ENCODE measurements around the gene C11orf58.

The C11orf58 gene

GRCh38 chr11:16779436-16779835 is 41.0 kb downstream of the C11orf58 start:
- H3K27me3 ChIP-seq (ENCODE audit: control insufficient read depth, insufficient read depth, low read length) = peaks cover under 1% of the 10 kb centered on the region
- H3K4me3 ChIP-seq (ENCODE audit: low read length) = no peak overlapping the region
- H3K4me2 ChIP-seq (ENCODE audit: low read length) = no peak overlapping the region
- no peak overlapping the region for H3K9ac ChIP-seq (ENCODE audit: low read depth, low read length)
- no peaks in the 10 kb centered on the region for H3K9me3 ChIP-seq (replicated peaks; ENCODE audit: low read length)
- H3K36me3 ChIP-seq (ENCODE audit: insufficient read depth, low read length) = no peaks in the 10 kb centered on the region
- H3K4me1 ChIP-seq (ENCODE audit: control insufficient read depth, insufficient read depth, low read length) = no peaks in the 10 kb centered on the region

- H3K36me3 ChIP-seq (ENCODE audit: insufficient read depth, low read length) = no peaks in the 10 kb centered on the region
- H3K4me2 ChIP-seq (ENCODE audit: low read length) = no peak overlapping the region
- H3K4me3 ChIP-seq (ENCODE audit: low read length) = no peak overlapping the region
- no peak overlapping the region for H3K9ac ChIP-seq (ENCODE audit: low read depth, low read length)
- no peaks in the 10 kb centered on the region for H3K4me1 ChIP-seq (ENCODE audit: control insufficient read depth, insufficient read depth, low read length)
- H3K27me3 ChIP-seq (ENCODE audit: control insufficient read depth, insufficient read depth, low read length) = no peaks in the 10 kb centered on the region
- no peaks in the 10 kb centered on the region for H3K9me3 ChIP-seq (replicated peaks; ENCODE audit: low read length)
These were observed 41.7 kb downstream of the C11orf58 start for GRCh38 chr11:16780146-16780545.

- H3K36me3 ChIP-seq (ENCODE audit: insufficient read depth, low read length) = no peaks in the 10 kb centered on the region
- no peak overlapping the region for H3K4me2 ChIP-seq (ENCODE audit: low read length)
- no peak overlapping the region for H3K9ac ChIP-seq (ENCODE audit: low read depth, low read length)
- no peaks in the 10 kb centered on the region for H3K27me3 ChIP-seq (ENCODE audit: control insufficient read depth, insufficient read depth, low read length)
- H3K4me3 ChIP-seq (ENCODE audit: low read length) = no peak overlapping the region
- H3K4me1 ChIP-seq (ENCODE audit: control insufficient read depth, insufficient read depth, low read length) = peaks cover 4% of the 10 kb centered on the region
- H3K9me3 ChIP-seq (replicated peaks; ENCODE audit: low read length) = no peaks in the 10 kb centered on the region
These were observed 42.5 kb downstream of the C11orf58 start for GRCh38 chr11:16780698-16781550.

GRCh38 chr11:16781936-16782919 is 43.8 kb downstream of the C11orf58 start:
- Histone ChIP-seq H3K36me3 (ENCODE audit: insufficient read depth, low read length) (no peaks in the 10 kb centered on the region), H3K4me2 (ENCODE audit: low read length) (no peak overlapping the region), H3K4me3 (ENCODE audit: low read length) (no peak overlapping the region), H3K9me3 (replicated peaks; ENCODE audit: low read length) (no peaks in the 10 kb centered on the region), H3K4me1 (ENCODE audit: control insufficient read depth, insufficient read depth, low read length) (peaks cover 8% of the 10 kb centered on the region), H3K9ac (ENCODE audit: low read depth, low read length) (no peak overlapping the region), H3K27me3 (ENCODE audit: control insufficient read depth, insufficient read depth, low read length) (no peaks in the 10 kb centered on the region)

GRCh38 chr11:16783321-16783801 is 44.9 kb downstream of the C11orf58 start:
- no peaks in the 10 kb centered on the region for H3K36me3 ChIP-seq (ENCODE audit: insufficient read depth, low read length)
- H3K9me3 ChIP-seq (replicated peaks; ENCODE audit: low read length) = no peaks in the 10 kb centered on the region
- no peaks in the 10 kb centered on the region for H3K27me3 ChIP-seq (ENCODE audit: control insufficient read depth, insufficient read depth, low read length)
- no peak overlapping the region for H3K9ac ChIP-seq (ENCODE audit: low read depth, low read length)
- H3K4me3 ChIP-seq (ENCODE audit: low read length) = no peak overlapping the region
- peaks cover 18% of the 10 kb centered on the region for H3K4me1 ChIP-seq (ENCODE audit: control insufficient read depth, insufficient read depth, low read length)
- H3K4me2 ChIP-seq (ENCODE audit: low read length) = no peak overlapping the region

GRCh38 chr11:16784097-16784496 is 45.6 kb downstream of the C11orf58 start:
- H3K4me3 ChIP-seq (ENCODE audit: low read length) = no peak overlapping the region
- H3K4me2 ChIP-seq (ENCODE audit: low read length) = no peak overlapping the region
- H3K27me3 ChIP-seq (ENCODE audit: control insufficient read depth, insufficient read depth, low read length) = no peaks in the 10 kb centered on the region
- H3K9ac ChIP-seq (ENCODE audit: low read depth, low read length) = no peak overlapping the region
- no peaks in the 10 kb centered on the region for H3K36me3 ChIP-seq (ENCODE audit: insufficient read depth, low read length)
- H3K9me3 ChIP-seq (replicated peaks; ENCODE audit: low read length) = no peaks in the 10 kb centered on the region
- H3K4me1 ChIP-seq (ENCODE audit: control insufficient read depth, insufficient read depth, low read length) = peaks cover 26% of the 10 kb centered on the region

GRCh38 chr11:16784666-16785065 is 46.2 kb downstream of the C11orf58 start:
- Histone ChIP-seq H3K9me3 (replicated peaks; ENCODE audit: low read length) (no peaks in the 10 kb centered on the region), H3K4me2 (ENCODE audit: low read length) (no peak overlapping the region), H3K27me3 (ENCODE audit: control insufficient read depth, insufficient read depth, low read length) (no peaks in the 10 kb centered on the region), H3K9ac (ENCODE audit: low read depth, low read length) (no peak overlapping the region), H3K4me3 (ENCODE audit: low read length) (no peak overlapping the region), H3K36me3 (ENCODE audit: insufficient read depth, low read length) (no peaks in the 10 kb centered on the region), H3K4me1 (ENCODE audit: control insufficient read depth, insufficient read depth, low read length) (peaks cover 31% of the 10 kb centered on the region)

GRCh38 chr11:16785520-16786128 is 47.2 kb downstream of the C11orf58 start:
- H3K9ac ChIP-seq (ENCODE audit: low read depth, low read length) = no peak overlapping the region
- H3K9me3 ChIP-seq (replicated peaks; ENCODE audit: low read length) = no peaks in the 10 kb centered on the region
- H3K4me2 ChIP-seq (ENCODE audit: low read length) = no peak overlapping the region
- no peak overlapping the region for H3K4me3 ChIP-seq (ENCODE audit: low read length)
- peaks cover 34% of the 10 kb centered on the region for H3K4me1 ChIP-seq (ENCODE audit: control insufficient read depth, insufficient read depth, low read length)
- H3K27me3 ChIP-seq (ENCODE audit: control insufficient read depth, insufficient read depth, low read length) = no peaks in the 10 kb centered on the region
- no peaks in the 10 kb centered on the region for H3K36me3 ChIP-seq (ENCODE audit: insufficient read depth, low read length)

- peaks cover 40% of the 10 kb centered on the region for H3K4me1 ChIP-seq (ENCODE audit: control insufficient read depth, insufficient read depth, low read length)
These were observed 47.7 kb downstream of the C11orf58 start for GRCh38 chr11:16786131-16786530.

GRCh38 chr11:16787035-16787742 is 48.7 kb downstream of the C11orf58 start:
- no peak overlapping the region for H3K4me3 ChIP-seq (ENCODE audit: low read length)
- no peaks in the 10 kb centered on the region for H3K36me3 ChIP-seq (ENCODE audit: insufficient read depth, low read length)
- peaks cover 49% of the 10 kb centered on the region for H3K4me1 ChIP-seq (ENCODE audit: control insufficient read depth, insufficient read depth, low read length)
- no peaks in the 10 kb centered on the region for H3K27me3 ChIP-seq (ENCODE audit: control insufficient read depth, insufficient read depth, low read length)
- H3K9ac ChIP-seq (ENCODE audit: low read depth, low read length) = peak overlapping the region; percentile 1
- H3K9me3 ChIP-seq (replicated peaks; ENCODE audit: low read length) = no peaks in the 10 kb centered on the region
- no peak overlapping the region for H3K4me2 ChIP-seq (ENCODE audit: low read length)

More at GRCh38 chr11:16786131-16786530, 47.7 kb downstream of the C11orf58 start:
- Histone ChIP-seq H3K9ac (ENCODE audit: low read depth, low read length) (no peak overlapping the region), H3K27me3 (ENCODE audit: control insufficient read depth, insufficient read depth, low read length) (no peaks in the 10 kb centered on the region), H3K4me3 (ENCODE audit: low read length) (no peak overlapping the region), H3K4me2 (ENCODE audit: low read length) (no peak overlapping the region), H3K9me3 (replicated peaks; ENCODE audit: low read length) (no peaks in the 10 kb centered on the region), H3K36me3 (ENCODE audit: insufficient read depth, low read length) (no peaks in the 10 kb centered on the region)

Data from skeletal muscle satellite cell (primary cell).